ENCODE data around the gene GPM6B.

- TF ChIP-seq CTCF (IDR thresholded peaks at IDR 0.05 in 8 of 11, conservative IDR thresholded peaks at IDR 0.05 in 3 of 11) (no peak), POLR2AphosphoS5 (IDR thresholded peaks at IDR 0.05) (no peak)
These were observed 64.8 kb downstream of the GPM6B start for GRCh38 chrX:13752141-13752540.
